ENCODE data around the gene CELF2. TPM values are rescaled to one million over a fixed set of nuclear protein-coding genes. Genes with fewer than 3 reads are reported as not detected.
"Not testable (repeated sequence)": the region's sequence is repeated elsewhere in the genome, so short reads cannot be mapped to it uniquely, and the experiment has no call there.

CELF2 gene
- total RNA-seq, 1 donor from 2014 or later: 110 TPM

DNA sequence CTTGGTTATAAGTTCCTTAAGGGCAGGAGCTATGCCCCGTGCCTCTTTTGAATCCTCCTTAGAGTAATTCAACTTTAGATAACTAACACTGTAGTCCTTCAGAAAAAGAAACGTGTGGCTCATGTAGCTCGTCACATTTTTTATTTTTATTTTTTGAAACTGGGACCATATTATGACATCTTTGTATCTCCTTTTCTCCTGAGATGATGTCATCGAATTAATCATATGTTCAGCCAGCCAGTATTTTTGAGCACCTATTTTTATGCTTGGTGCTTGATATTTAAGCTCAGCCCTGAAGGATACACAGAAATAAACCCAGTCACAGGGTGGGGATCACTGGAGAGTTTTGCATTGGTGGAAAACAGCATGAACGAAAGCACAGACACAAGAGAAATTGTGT is 22.6 kb upstream of the CELF2 start:
- Histone ChIP-seq H3K27me3 (no peaks in the 10 kb centered on the region), H3K9me3 (no peaks in the 10 kb centered on the region), H3K4me3 (no peak overlapping the region), H3K4me1 (no peaks in the 10 kb centered on the region), H3K36me3 (no peaks in the 10 kb centered on the region), H3K27ac (no peak overlapping the region)
- no peak for DNase-seq
- no peak for ATAC-seq
- TF ChIP-seq, protein P1, sequence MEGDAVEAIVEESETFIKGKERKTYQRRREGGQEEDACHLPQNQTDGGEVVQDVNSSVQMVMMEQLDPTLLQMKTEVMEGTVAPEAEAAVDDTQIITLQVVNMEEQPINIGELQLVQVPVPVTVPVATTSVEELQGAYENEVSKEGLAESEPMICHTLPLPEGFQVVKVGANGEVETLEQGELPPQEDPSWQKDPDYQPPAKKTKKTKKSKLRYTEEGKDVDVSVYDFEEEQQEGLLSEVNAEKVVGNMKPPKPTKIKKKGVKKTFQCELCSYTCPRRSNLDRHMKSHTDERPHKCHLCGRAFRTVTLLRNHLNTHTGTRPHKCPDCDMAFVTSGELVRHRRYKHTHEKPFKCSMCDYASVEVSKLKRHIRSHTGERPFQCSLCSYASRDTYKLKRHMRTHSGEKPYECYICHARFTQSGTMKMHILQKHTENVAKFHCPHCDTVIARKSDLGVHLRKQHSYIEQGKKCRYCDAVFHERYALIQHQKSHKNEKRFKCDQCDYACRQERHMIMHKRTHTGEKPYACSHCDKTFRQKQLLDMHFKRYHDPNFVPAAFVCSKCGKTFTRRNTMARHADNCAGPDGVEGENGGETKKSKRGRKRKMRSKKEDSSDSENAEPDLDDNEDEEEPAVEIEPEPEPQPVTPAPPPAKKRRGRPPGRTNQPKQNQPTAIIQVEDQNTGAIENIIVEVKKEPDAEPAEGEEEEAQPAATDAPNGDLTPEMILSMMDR (IDR thresholded peaks at IDR 0.05): no peak
- intact Hi-C loops (cut with DNase I): no loop called here

DNA sequence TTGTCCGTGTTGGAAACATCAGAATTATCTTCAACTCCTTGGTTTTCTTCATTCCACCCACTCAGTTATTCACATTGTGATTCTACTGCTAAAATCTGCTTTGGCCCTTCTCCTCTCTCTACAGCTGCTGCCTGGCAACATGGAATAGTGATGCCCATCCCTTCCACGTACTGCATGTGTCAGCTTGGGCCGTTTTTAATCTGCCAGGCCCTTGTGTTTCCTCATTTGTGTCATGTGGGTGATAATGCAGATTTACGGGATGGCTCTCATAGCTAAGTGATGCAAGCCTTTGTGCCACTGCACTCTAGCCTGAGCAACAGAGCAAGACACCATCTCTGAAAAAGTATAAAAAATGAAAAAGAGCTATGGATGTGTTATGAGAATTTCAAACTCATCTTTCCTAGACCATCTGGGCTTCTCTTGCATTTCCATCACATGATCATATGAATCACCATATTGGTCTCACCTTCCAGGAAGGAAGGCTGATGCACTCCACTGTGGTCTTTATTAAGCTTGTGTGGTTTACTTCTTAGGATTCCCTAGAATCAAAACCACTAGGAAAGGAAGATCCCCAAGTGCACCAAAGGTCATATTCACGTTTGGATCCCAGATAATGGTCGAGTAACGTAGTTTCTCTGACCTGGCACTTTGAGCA is 20.6 kb upstream of the CELF2 start:
- TF ChIP-seq, protein P1 (IDR thresholded peaks at IDR 0.05): no peak
- H3K36me3 ChIP-seq: no peaks in the 10 kb centered on the region
- H3K27ac ChIP-seq: no peak overlapping the region
- no peaks in the 10 kb centered on the region for H3K4me1 ChIP-seq
- intact Hi-C loops (cut with DNase I): no loop called here
- H3K27me3 ChIP-seq: no peaks in the 10 kb centered on the region
- H3K4me3 ChIP-seq: no peak overlapping the region
- DNase-seq (no peak), ATAC-seq (no peak)
- H3K9me3 ChIP-seq: no peaks in the 10 kb centered on the region

DNA sequence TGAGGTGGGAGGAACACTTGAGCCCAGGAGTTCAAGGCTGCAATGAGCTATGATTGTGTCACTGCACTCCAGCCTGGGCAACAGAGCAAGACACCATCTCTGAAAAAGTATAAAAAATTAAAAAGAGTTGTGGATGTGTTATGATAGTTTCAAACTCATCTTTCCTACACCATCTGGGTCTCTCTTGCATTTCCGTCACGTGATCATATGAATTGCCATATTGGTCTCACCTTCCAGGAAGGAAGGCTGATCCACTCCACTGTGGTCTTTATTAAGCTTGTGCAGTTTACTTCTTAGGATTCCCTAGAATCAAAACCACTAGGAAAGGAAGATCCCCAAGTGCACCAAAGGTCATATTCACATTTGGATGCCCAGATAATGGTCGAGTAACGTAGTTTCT is 18.2 kb upstream of the CELF2 start:
- H3K4me1 ChIP-seq; intact Hi-C loops (cut with DNase I); H3K9me3 ChIP-seq; H3K36me3 ChIP-seq; ATAC-seq; H3K4me3 ChIP-seq; DNase-seq; H3K27me3 ChIP-seq; H3K27ac ChIP-seq: not testable (repeated sequence)

DNA sequence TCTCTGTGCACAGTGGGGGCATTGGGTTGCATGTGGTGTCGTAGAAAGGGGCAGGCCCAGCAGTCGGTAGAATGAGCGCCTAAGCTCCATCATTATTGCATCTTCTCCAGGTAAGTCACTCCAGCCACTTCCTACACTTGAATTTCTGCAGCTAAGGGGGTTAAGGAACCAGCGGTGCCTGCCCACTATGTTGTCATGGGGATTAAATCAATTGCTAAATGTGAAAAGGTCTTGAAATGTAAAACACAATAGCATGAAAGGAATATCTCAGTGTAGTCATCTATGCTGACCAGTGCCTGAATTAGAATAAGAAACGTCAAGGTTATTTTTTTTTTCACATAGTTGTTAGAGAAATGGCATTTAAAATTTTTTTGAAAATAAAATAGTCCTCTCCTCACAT is 15.2 kb upstream of the CELF2 start:
- no peaks in the 10 kb centered on the region for H3K4me1 ChIP-seq
- TF ChIP-seq, protein P1 (IDR thresholded peaks at IDR 0.05): no peak
- no peak overlapping the region for H3K4me3 ChIP-seq
- no peak for DNase-seq
- no peak for ATAC-seq
- H3K36me3 ChIP-seq: no peaks in the 10 kb centered on the region
- no peaks in the 10 kb centered on the region for H3K9me3 ChIP-seq
- intact Hi-C loops (cut with DNase I): no loop called here
- no peaks in the 10 kb centered on the region for H3K27me3 ChIP-seq
- H3K27ac ChIP-seq: no peak overlapping the region

DNA sequence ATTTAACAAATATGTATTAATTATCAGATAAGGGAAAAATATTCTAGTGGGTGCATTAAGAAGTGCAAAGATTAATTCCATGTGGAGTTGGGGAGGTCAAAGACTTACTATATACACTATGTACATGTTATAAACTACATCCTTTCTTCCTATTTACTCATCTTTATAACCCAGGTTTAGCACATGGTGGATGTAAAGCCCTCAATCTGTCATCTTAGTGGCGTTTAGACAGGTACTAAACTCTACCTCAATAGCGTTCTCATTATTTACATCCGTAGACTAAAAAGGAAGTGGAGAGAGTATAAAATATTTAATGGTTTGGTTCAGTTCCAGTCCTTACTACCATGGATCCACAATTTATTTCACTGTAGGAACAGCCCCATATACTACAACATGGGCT is 14.8 kb upstream of the CELF2 start:
- no peak for DNase-seq
- no peaks in the 10 kb centered on the region for H3K27me3 ChIP-seq
- H3K9me3 ChIP-seq: no peaks in the 10 kb centered on the region
- no peak for ATAC-seq
- no peak overlapping the region for H3K27ac ChIP-seq
- intact Hi-C loops (cut with DNase I): no loop called here
- H3K36me3 ChIP-seq: no peaks in the 10 kb centered on the region
- H3K4me1 ChIP-seq: no peaks in the 10 kb centered on the region
- TF ChIP-seq, protein P1 (IDR thresholded peaks at IDR 0.05): no peak
- H3K4me3 ChIP-seq: no peak overlapping the region

DNA sequence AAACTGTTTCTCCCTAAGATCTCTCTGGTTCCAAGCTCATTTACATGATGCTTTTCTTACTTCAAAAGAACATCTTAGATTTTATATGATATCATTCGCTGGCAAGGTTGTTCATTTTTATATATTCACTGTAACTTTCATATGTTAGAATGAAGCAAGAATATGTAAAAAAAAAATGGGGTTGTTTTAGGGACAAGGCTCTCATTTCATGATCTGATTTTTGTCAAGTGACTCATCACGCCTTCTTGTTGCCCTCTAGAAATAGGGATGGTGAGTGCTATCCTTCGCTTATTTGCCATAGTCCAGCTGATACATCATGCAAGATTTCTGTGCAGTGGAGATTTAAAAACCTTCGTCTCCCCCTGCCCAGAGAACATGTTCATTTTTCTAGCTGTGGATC is 14.0 kb upstream of the CELF2 start:
- TF ChIP-seq, protein P1 (IDR thresholded peaks at IDR 0.05): no peak
- ATAC-seq (no peak), DNase-seq (no peak)
- no peak overlapping the region for H3K27ac ChIP-seq
- no peak overlapping the region for H3K4me3 ChIP-seq
- intact Hi-C loops (cut with DNase I): no loop called here
- no peaks in the 10 kb centered on the region for H3K27me3 ChIP-seq
- no peaks in the 10 kb centered on the region for H3K4me1 ChIP-seq
- no peaks in the 10 kb centered on the region for H3K36me3 ChIP-seq
- no peaks in the 10 kb centered on the region for H3K9me3 ChIP-seq
